HepG2 (cell line): Measurements from ENCODE around the gene RAB14.

ENCODE experiments used
- POLR2A ChIP-seq, 2 experiments: IDR thresholded peaks; 2 replicates each; pipeline ENCODE4 v1.6.1; 2011; ENCODE audit warnings: low read depth in 2 of 2, low read length in 2 of 2, mild to moderate bottlenecking in 1 of 2, moderate library complexity in 1 of 2; ENCODE audit not compliant: insufficient read depth in 1 of 2
- RAD51 ChIP-seq: fragments of 450-650 bp; IDR thresholded peaks from 2 replicates; pipeline ENCODE4 v1.6.1; 2016; ENCODE audit warnings: borderline replicate concordance
- TRIM24 ChIP-seq: sonication (generic); formaldehyde crosslinking; IDR thresholded peaks from 2 replicates; pipeline ENCODE4 v1.8.0; 2022; ENCODE audit warnings: mild to moderate bottlenecking, missing genetic modification reagents
- YY1 ChIP-seq: IDR thresholded peaks from 2 replicates; pipeline ENCODE4 v1.6.1; 2011; ENCODE audit warnings: low read length, low read depth, moderate library complexity, mild to moderate bottlenecking; ENCODE audit not compliant: insufficient read depth, insufficient replicate concordance
- ZMYM4 ChIP-seq: sonication (generic); formaldehyde crosslinking; IDR thresholded peaks from 2 replicates; pipeline ENCODE4 v1.8.1; 2023; ENCODE audit warnings: mild to moderate bottlenecking, missing genetic modification reagents
- ZNF280B ChIP-seq: sonication (generic); formaldehyde crosslinking; IDR thresholded peaks from 2 replicates; pipeline ENCODE4 v1.5.0; 2020; ENCODE audit warnings: missing genetic modification reagents, mild to moderate bottlenecking, borderline replicate concordance
- ZZZ3 ChIP-seq: sonication (generic); formaldehyde crosslinking; IDR thresholded peaks from 2 replicates; pipeline ENCODE4 v1.4.0; 2020; ENCODE audit warnings: missing genetic modification reagents, mild to moderate bottlenecking, borderline replicate concordance
- TF ChIP-seq, protein P1 (sequence below): sonication (generic); formaldehyde crosslinking; IDR thresholded peaks from 2 replicates; pipeline ENCODE4 v1.9.0; 2021; ENCODE audit warnings: missing genetic modification reagents, mild to moderate bottlenecking, borderline replicate concordance
- TF ChIP-seq, protein P2 (sequence below), 2 experiments: IDR thresholded peaks; 2 replicates each; pipeline ENCODE4 v1.6.1; 2011 to 2012; ENCODE audit warnings: low read length in 2 of 2, borderline replicate concordance in 1 of 2, low read depth in 1 of 2, mild to moderate bottlenecking in 1 of 2, moderate library complexity in 1 of 2
- TF ChIP-seq, protein P3 (sequence below): sonication (generic); formaldehyde crosslinking; IDR thresholded peaks from 2 replicates; pipeline ENCODE4 v1.5.0; 2020; ENCODE audit warnings: mild to moderate bottlenecking, missing genetic modification reagents, moderate library complexity

- TF ChIP-seq ZNF280B, result no peak
- no peak for TF ChIP-seq ZZZ3
- no peak for TF ChIP-seq TRIM24 (CRISPR knock-in tag)
- no peak for TF ChIP-seq ZMYM4
- TF ChIP-seq, protein P1, sequence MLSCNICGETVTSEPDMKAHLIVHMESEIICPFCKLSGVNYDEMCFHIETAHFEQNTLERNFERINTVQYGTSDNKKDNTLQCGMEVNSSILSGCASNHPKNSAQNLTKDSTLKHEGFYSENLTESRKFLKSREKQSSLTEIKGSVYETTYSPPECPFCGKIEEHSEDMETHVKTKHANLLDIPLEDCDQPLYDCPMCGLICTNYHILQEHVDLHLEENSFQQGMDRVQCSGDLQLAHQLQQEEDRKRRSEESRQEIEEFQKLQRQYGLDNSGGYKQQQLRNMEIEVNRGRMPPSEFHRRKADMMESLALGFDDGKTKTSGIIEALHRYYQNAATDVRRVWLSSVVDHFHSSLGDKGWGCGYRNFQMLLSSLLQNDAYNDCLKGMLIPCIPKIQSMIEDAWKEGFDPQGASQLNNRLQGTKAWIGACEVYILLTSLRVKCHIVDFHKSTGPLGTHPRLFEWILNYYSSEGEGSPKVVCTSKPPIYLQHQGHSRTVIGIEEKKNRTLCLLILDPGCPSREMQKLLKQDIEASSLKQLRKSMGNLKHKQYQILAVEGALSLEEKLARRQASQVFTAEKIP (CRISPR knock-in tag), result no peak
- TF ChIP-seq, protein P2, sequence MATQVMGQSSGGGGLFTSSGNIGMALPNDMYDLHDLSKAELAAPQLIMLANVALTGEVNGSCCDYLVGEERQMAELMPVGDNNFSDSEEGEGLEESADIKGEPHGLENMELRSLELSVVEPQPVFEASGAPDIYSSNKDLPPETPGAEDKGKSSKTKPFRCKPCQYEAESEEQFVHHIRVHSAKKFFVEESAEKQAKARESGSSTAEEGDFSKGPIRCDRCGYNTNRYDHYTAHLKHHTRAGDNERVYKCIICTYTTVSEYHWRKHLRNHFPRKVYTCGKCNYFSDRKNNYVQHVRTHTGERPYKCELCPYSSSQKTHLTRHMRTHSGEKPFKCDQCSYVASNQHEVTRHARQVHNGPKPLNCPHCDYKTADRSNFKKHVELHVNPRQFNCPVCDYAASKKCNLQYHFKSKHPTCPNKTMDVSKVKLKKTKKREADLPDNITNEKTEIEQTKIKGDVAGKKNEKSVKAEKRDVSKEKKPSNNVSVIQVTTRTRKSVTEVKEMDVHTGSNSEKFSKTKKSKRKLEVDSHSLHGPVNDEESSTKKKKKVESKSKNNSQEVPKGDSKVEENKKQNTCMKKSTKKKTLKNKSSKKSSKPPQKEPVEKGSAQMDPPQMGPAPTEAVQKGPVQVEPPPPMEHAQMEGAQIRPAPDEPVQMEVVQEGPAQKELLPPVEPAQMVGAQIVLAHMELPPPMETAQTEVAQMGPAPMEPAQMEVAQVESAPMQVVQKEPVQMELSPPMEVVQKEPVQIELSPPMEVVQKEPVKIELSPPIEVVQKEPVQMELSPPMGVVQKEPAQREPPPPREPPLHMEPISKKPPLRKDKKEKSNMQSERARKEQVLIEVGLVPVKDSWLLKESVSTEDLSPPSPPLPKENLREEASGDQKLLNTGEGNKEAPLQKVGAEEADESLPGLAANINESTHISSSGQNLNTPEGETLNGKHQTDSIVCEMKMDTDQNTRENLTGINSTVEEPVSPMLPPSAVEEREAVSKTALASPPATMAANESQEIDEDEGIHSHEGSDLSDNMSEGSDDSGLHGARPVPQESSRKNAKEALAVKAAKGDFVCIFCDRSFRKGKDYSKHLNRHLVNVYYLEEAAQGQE (IDR thresholded peaks at IDR 0.05; ENCODE audit: borderline replicate concordance in 1 of 2, low read depth in 1 of 2, low read length in 2 of 2), result no peak
- no peak for TF ChIP-seq RAD51
- TF ChIP-seq YY1, result no peak
- TF ChIP-seq, protein P3, sequence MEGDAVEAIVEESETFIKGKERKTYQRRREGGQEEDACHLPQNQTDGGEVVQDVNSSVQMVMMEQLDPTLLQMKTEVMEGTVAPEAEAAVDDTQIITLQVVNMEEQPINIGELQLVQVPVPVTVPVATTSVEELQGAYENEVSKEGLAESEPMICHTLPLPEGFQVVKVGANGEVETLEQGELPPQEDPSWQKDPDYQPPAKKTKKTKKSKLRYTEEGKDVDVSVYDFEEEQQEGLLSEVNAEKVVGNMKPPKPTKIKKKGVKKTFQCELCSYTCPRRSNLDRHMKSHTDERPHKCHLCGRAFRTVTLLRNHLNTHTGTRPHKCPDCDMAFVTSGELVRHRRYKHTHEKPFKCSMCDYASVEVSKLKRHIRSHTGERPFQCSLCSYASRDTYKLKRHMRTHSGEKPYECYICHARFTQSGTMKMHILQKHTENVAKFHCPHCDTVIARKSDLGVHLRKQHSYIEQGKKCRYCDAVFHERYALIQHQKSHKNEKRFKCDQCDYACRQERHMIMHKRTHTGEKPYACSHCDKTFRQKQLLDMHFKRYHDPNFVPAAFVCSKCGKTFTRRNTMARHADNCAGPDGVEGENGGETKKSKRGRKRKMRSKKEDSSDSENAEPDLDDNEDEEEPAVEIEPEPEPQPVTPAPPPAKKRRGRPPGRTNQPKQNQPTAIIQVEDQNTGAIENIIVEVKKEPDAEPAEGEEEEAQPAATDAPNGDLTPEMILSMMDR, result no peak
- no peak for TF ChIP-seq POLR2A (IDR thresholded peaks at IDR 0.05; ENCODE audit: insufficient read depth in 1 of 2, low read depth in 2 of 2, low read length in 2 of 2)
These were observed 4.5 kb downstream of the RAB14 start for GRCh38 chr9:121197132-121197531.
